H1 (cell line): Measurements from ENCODE around the gene SHMT1. TPM values are rescaled to one million over a fixed set of nuclear protein-coding genes. Genes with fewer than 3 reads are reported as not detected.

Source experiments
- CTCF ChIA-PET: fragments of 300-600 bp; sonication (Branson Sonifier 250); formaldehyde crosslinking; loops from one replicate; lab custom pipeline; 2021; ENCODE audit not compliant: partially characterized antibody; lab: Charles Lee
- POLR2A ChIA-PET: fragments of 300-600 bp; sonication (Branson Sonifier 250); formaldehyde crosslinking; loops from one replicate; lab custom pipeline; 2021; ENCODE audit warnings: inconsistent platforms; ENCODE audit not compliant: partially characterized antibody; lab: Charles Lee
- DNase-seq, 2 experiments: peaks; one replicate each; pipeline versions ENCODE4 v3.0.0 to v3.0.0-alpha.2; 2010 to 2022; ENCODE audit warnings: low spot score in 2 of 2, low read depth in 1 of 2, mixed read lengths in 1 of 2
- FAIRE-seq: peaks from 2 replicates; lab custom pipeline; 2011; peaks lifted over from hg19 to GRCh38; lab: Jason Lieb, UNC
- H2AFZ ChIP-seq: 2 replicates; pipeline ENCODE4 v1.8.1; 2012; ENCODE audit warnings: low read length, inconsistent platforms
- H2AK5ac ChIP-seq: 2 replicates; pipeline ENCODE4 v1.6.1; 2013; ENCODE audit warnings: low read depth, low read length
- H2BK120ac ChIP-seq: replicated peaks from 2 replicates; pipeline ENCODE3; 2013; ENCODE audit warnings: low read depth, low read length, inconsistent platforms
- H2BK12ac ChIP-seq: 2 replicates; pipeline ENCODE4 v1.6.1; 2013; ENCODE audit warnings: low read depth, low read length
- H2BK15ac ChIP-seq: 2 replicates; pipeline ENCODE4 v1.6.1; 2013; ENCODE audit warnings: low read length
- H2BK20ac ChIP-seq: 2 replicates; pipeline ENCODE4 v1.6.1; 2013; ENCODE audit warnings: low read length
- H2BK5ac ChIP-seq: 2 replicates; pipeline ENCODE4 v1.6.1; 2013; ENCODE audit warnings: low read depth, low read length
- H3K14ac ChIP-seq: 2 replicates; pipeline ENCODE4 v1.6.1; 2013; ENCODE audit warnings: inconsistent platforms; ENCODE audit not compliant: insufficient read length
- H3K18ac ChIP-seq: 2 replicates; pipeline ENCODE4 v1.6.1; 2013; ENCODE audit warnings: low read length; ENCODE audit errors: extremely low read depth
- H3K23ac ChIP-seq: 2 replicates; pipeline ENCODE4 v1.6.1; 2013; ENCODE audit warnings: inconsistent platforms; ENCODE audit not compliant: insufficient read length
- H3K23me2 ChIP-seq: 2 replicates; pipeline ENCODE4 v1.6.1; 2013; ENCODE audit warnings: low read depth, low read length
- H3K27ac ChIP-seq: 2 replicates; pipeline ENCODE4 v1.6.1; 2011; ENCODE audit warnings: low read depth, low read length, inconsistent platforms
- H3K27me3 ChIP-seq, 4 experiments: replicated peaks in 1 of 4; 1 replicate in 1 of 4; 2 replicates in 3 of 4; pipeline versions ENCODE4 v1.6.1 to v1.8.1; 2011 to 2013; ENCODE audit warnings: low read length in 3 of 4, mild to moderate bottlenecking in 3 of 4, inconsistent platforms in 2 of 4, mixed read lengths in 2 of 4, moderate library complexity in 1 of 4; ENCODE audit not compliant: control insufficient read depth in 3 of 4, insufficient read depth in 3 of 4; ENCODE audit errors: extremely low read depth in 1 of 4
- H3K36me3 ChIP-seq, 4 experiments: 2 replicates each; pipeline versions ENCODE4 v1.6.1 to v1.8.1; 2011 to 2013; ENCODE audit warnings: mild to moderate bottlenecking in 4 of 4, low read length in 3 of 4, moderate library complexity in 2 of 4, control low read depth in 1 of 4, inconsistent platforms in 1 of 4; ENCODE audit not compliant: insufficient read depth in 4 of 4, control insufficient read depth in 2 of 4
- H3K4ac ChIP-seq: replicated peaks from 2 replicates; pipeline ENCODE3; 2013; ENCODE audit warnings: low read length, low read depth, mixed read lengths, inconsistent platforms; ENCODE audit not compliant: insufficient read length
- H3K4me1 ChIP-seq, 4 experiments: replicated peaks in 1 of 4; 1 replicate in 1 of 4; 2 replicates in 3 of 4; pipeline versions ENCODE4 v1.6.1 to v1.8.1; 2011 to 2013; ENCODE audit warnings: low read length in 3 of 4, inconsistent platforms in 2 of 4, mixed read lengths in 1 of 4; ENCODE audit not compliant: insufficient read depth in 4 of 4, control insufficient read depth in 3 of 4
- H3K4me2 ChIP-seq, 2 experiments: 2 replicates each; pipeline versions ENCODE4 v1.6.1 to v1.8.1; 2011 to 2013; ENCODE audit warnings: low read depth in 2 of 2, low read length in 2 of 2, control low read depth in 1 of 2, inconsistent platforms in 1 of 2, mild to moderate bottlenecking in 1 of 2; ENCODE audit not compliant: insufficient read depth in 1 of 2
- H3K4me3 ChIP-seq, 4 experiments: fragments of 200-600, 300-600 bp in 1 of 4; sonication (generic), shearing (Covaris generic), sonication (Bioruptor Twin) in 1 of 4; 2 replicates each; pipeline versions ENCODE4 v1.5.1 to v1.8.1; 2011 to 2016; ENCODE audit warnings: low read length in 4 of 4, low read depth in 3 of 4, control low read depth in 2 of 4, inconsistent platforms in 2 of 4, mild to moderate bottlenecking in 2 of 4, mixed read lengths in 1 of 4, moderate library complexity in 1 of 4; ENCODE audit not compliant: insufficient read depth in 2 of 4; ENCODE audit errors: extremely low read depth in 1 of 4
- H3K56ac ChIP-seq: replicated peaks from 2 replicates; pipeline ENCODE3; 2013; ENCODE audit warnings: low read depth, mild to moderate bottlenecking, mixed read lengths, low read length, inconsistent platforms; ENCODE audit not compliant: insufficient read length
- H3K79me1 ChIP-seq: 2 replicates; pipeline ENCODE4 v1.6.1; 2013; ENCODE audit warnings: low read depth, low read length, control low read depth
- H3K79me2 ChIP-seq, 2 experiments: 2 replicates each; pipeline versions ENCODE4 v1.6.1 to v1.8.1; 2012 to 2013; ENCODE audit warnings: low read length in 2 of 2, mild to moderate bottlenecking in 2 of 2, inconsistent platforms in 1 of 2; ENCODE audit not compliant: insufficient read depth in 2 of 2, control insufficient read depth in 1 of 2
- H3K9ac ChIP-seq, 4 experiments: replicated peaks in 1 of 4; 1 replicate in 1 of 4; 2 replicates in 3 of 4; pipeline versions ENCODE4 v1.6.1 to v1.8.1; 2011 to 2013; ENCODE audit warnings: low read depth in 3 of 4, low read length in 3 of 4, control low read depth in 2 of 4, mild to moderate bottlenecking in 2 of 4, moderate library complexity in 2 of 4, inconsistent platforms in 1 of 4; ENCODE audit errors: extremely low read depth in 1 of 4
- H3K9me3 ChIP-seq, 2 experiments: 2 replicates each; pipeline versions ENCODE4 v1.6.1 to v1.8.1; 2012 to 2013; ENCODE audit warnings: mild to moderate bottlenecking in 2 of 2, moderate library complexity in 2 of 2, control low read depth in 1 of 2, inconsistent platforms in 1 of 2, low read depth in 1 of 2, low read length in 1 of 2, mixed read lengths in 1 of 2; ENCODE audit not compliant: insufficient read depth in 2 of 2
- H4K20me1 ChIP-seq, 2 experiments: replicated peaks in 1 of 2; 2 replicates each; pipeline versions ENCODE3 to v1.8.1; 2011 to 2013; ENCODE audit warnings: inconsistent platforms in 2 of 2, low read length in 2 of 2, mild to moderate bottlenecking in 1 of 2; ENCODE audit not compliant: insufficient read depth in 2 of 2, control insufficient read depth in 1 of 2
- H4K5ac ChIP-seq: 2 replicates; pipeline ENCODE4 v1.6.1; 2013; ENCODE audit warnings: low read length, low read depth, mixed read lengths, inconsistent platforms; ENCODE audit not compliant: insufficient read length
- H4K8ac ChIP-seq: 2 replicates; pipeline ENCODE4 v1.8.0; 2013; ENCODE audit warnings: mild to moderate bottlenecking, moderate library complexity, low read length, inconsistent platforms; ENCODE audit not compliant: insufficient read depth; ENCODE audit errors: extremely low read depth
- H4K91ac ChIP-seq: replicated peaks from 2 replicates; pipeline ENCODE3; 2013; ENCODE audit warnings: low read length, mixed read lengths, inconsistent platforms; ENCODE audit not compliant: insufficient read length
- BACH1 ChIP-seq: IDR thresholded peaks from 2 replicates; pipeline ENCODE4 v1.6.1; 2012; ENCODE audit warnings: low read length, improper control_type of control experiment
- CREB1 ChIP-seq: IDR thresholded peaks from 2 replicates; pipeline ENCODE4 v1.6.1; 2012; ENCODE audit warnings: inconsistent platforms
- RAD21 ChIP-seq, 2 experiments: IDR thresholded peaks in 1 of 2; conservative IDR thresholded peaks in 1 of 2; 2 replicates each; pipeline ENCODE4 v1.6.1; 2011; ENCODE audit warnings: low read depth in 2 of 2, low read length in 2 of 2, improper control_type of control experiment in 1 of 2, inconsistent platforms in 1 of 2, mild to moderate bottlenecking in 1 of 2, moderate library complexity in 1 of 2
- WGBS, 2 experiments: shearing (Covaris generic) in 1 of 2; methylation state at CpG; one replicate each; pipeline versions ENCODE4 v1.1.6 to v1.1.7; 2013 to 2015; ENCODE audit warnings: low lambda C conversion rate in 2 of 2, mixed read lengths in 2 of 2, inconsistent platforms in 1 of 2, low coverage in 1 of 2, missing lambda C conversion rate in 1 of 2; ENCODE audit not compliant: insufficient replicate concordance in 2 of 2, insufficient coverage in 1 of 2, insufficient read length in 1 of 2; ENCODE audit errors: extremely low coverage in 1 of 2, missing lambda C conversion rate in 1 of 2; 5-methylcytosine and 5-hydroxymethylcytosine counted together
- polyA plus RNA-seq, 7 experiments: library from polyadenylated mRNA; depleted of rRNA in 3 of 7; stranded (reverse) in 5 of 7; unstranded in 2 of 7; fragments of >200 nt in 5 of 7; fragments of 200-250 nt in 2 of 7; gene quantifications; 1 replicate in 5 of 7; 2 replicates in 1 of 7; 4 replicates in 1 of 7; pipeline versions ENCODE4 v1.2.1 to v1.2.3, GENCODE V29; 2011 to 2013; ENCODE audit warnings: missing spikeins in 2 of 7, mixed read lengths in 2 of 7
- total RNA-seq: library from RNA; stranded (reverse); fragmentation: NEBNext Ultra II Directional; extraction: Animal tissue kit (Norgen Biotek cat#: 25700); gene quantifications from 2 replicates; pipeline ENCODE4 v1.2.1, GENCODE V29; 2021
- TF ChIP-seq, protein P1 (sequence below), 3 experiments: IDR thresholded peaks; 1 replicate in 2 of 3; 2 replicates in 1 of 3; pipeline versions ENCODE4 v1.5.1 to v1.6.1; 2011; ENCODE audit warnings: low read length in 3 of 3, mild to moderate bottlenecking in 3 of 3, inconsistent platforms in 2 of 3, low read depth in 1 of 3, moderate library complexity in 1 of 3; ENCODE audit not compliant: insufficient read depth in 1 of 3; ENCODE audit errors: control extremely low read depth in 1 of 3

SHMT1 gene
- total and polyA plus RNA-seq, 2 of the 8 experiments (the other 6 are each of a cell fraction or from before 2014, with no cell fraction given) = 30.7 to 39.3 TPM

DNA sequence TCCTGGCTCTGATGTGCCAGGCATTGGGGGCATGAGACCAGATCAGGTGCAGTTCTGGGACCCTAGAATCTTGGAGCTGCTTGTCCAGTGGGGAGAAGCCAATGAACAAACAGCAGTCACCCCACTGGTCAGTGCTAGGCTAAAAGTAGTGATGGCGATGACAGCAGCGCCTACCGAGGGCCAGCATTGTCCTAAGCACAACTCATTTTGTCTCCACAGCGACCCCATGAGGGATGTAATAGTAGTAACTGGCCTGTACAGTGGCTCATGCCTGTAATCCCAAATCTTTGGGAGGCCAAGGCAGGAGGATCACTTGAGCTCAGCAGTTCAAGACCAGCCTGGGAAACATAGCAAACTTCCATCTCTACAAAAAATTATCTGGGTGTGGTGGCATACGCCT is 42.0 kb downstream of the SHMT1 start:
- Histone ChIP-seq H3K18ac (no peak overlapping the region), H3K79me2 (peaks cover 8 to 40% of the 10 kb centered on the region in 2 experiments), H3K27me3 (no peaks in the 10 kb centered on the region), H4K8ac (no peak overlapping the region), H3K4me3 (no peak overlapping the region), H3K14ac (no peak overlapping the region), H3K4ac (no peak overlapping the region), H2BK15ac (no peak overlapping the region), H2AFZ (no peak overlapping the region), H3K23me2 (no peaks in the 10 kb centered on the region), H3K9me3 (no peaks in the 10 kb centered on the region), H3K23ac (no peak overlapping the region), H3K9ac (no peak overlapping the region), H3K27ac (no peak overlapping the region), H3K4me2 (no peak overlapping the region), H3K36me3 (peaks cover 12 to 28% (median 23%) of the 10 kb centered on the region in 4 experiments), H2BK20ac (no peak overlapping the region), H2BK5ac (no peak overlapping the region), H2AK5ac (no peak overlapping the region), H3K56ac (no peak overlapping the region), H4K20me1 (peaks cover 12 to 36% of the 10 kb centered on the region in 2 experiments), H3K79me1 (peaks cover 23% of the 10 kb centered on the region), H4K5ac (no peak overlapping the region), H3K4me1 (peaks cover 0 to 5% (median under 1%) of the 10 kb centered on the region in 4 experiments; a peak in 2 of 7 replicates), H4K91ac (no peak overlapping the region), H2BK12ac (no peak overlapping the region), H2BK120ac (no peak overlapping the region)
- TF ChIP-seq, protein P1, sequence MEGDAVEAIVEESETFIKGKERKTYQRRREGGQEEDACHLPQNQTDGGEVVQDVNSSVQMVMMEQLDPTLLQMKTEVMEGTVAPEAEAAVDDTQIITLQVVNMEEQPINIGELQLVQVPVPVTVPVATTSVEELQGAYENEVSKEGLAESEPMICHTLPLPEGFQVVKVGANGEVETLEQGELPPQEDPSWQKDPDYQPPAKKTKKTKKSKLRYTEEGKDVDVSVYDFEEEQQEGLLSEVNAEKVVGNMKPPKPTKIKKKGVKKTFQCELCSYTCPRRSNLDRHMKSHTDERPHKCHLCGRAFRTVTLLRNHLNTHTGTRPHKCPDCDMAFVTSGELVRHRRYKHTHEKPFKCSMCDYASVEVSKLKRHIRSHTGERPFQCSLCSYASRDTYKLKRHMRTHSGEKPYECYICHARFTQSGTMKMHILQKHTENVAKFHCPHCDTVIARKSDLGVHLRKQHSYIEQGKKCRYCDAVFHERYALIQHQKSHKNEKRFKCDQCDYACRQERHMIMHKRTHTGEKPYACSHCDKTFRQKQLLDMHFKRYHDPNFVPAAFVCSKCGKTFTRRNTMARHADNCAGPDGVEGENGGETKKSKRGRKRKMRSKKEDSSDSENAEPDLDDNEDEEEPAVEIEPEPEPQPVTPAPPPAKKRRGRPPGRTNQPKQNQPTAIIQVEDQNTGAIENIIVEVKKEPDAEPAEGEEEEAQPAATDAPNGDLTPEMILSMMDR (IDR thresholded peaks at IDR 0.05; ENCODE audit: control extremely low read depth in 1 of 3, insufficient read depth in 1 of 3, low read depth in 1 of 3, low read length in 3 of 3) = peak; percentile 37 to 63 (median 57); a peak in 3 of 4 replicates
- TF ChIP-seq BACH1 (no peak), CREB1 (0 out of 2 replicates have a peak, but pooled peaks have one; percentile 15), RAD21 (IDR thresholded peaks at IDR 0.05 in 1 of 2, conservative IDR thresholded peaks at IDR 0.05 in 1 of 2; ENCODE audit: low read depth in 2 of 2, low read length in 2 of 2) (peak; percentile 10 to 37; a peak in 2 of 4 replicates)
- DNase-seq (no peak), FAIRE-seq (peak; percentile 68)
- ChIA-PET CTCF (interaction anchor here (0.6 to 4.6 kb wide), 23 partner anchors 10 to 708 kb away, joined by 3 to 58 read pairs (median 5); no protein-coding TSS in a partner anchor), POLR2A (interaction anchor here (0.6 to 8.8 kb wide), 8 partner anchors 11 to 498 kb away, joined by 3 to 52 read pairs (median 4); no protein-coding TSS in a partner anchor)
- 66% methylated on average over 5 of the region's 5 CpGs; no CpG with 5 or more reads in 1 of the 2 experiments for WGBS, 2 experiments
